ENCODE measurements around the gene ACACB.

The ACACB gene

GRCh38 chr12:109214131-109214530 is 97.7 kb downstream of the ACACB start:
- H2AFZ ChIP-seq (ENCODE audit: low read length), result no peak overlapping the region
- no peak overlapping the region for H3K4me3 ChIP-seq (ENCODE audit: low read depth, low read length, poor library complexity, severe bottlenecking)
- H3K27me3 ChIP-seq (ENCODE audit: insufficient read depth, low read length), result no peaks in the 10 kb centered on the region
- no peaks in the 10 kb centered on the region for H3F3A ChIP-seq (ENCODE audit: insufficient read depth, low read length)
- H3K9me3 ChIP-seq (ENCODE audit: low read length), result no peaks in the 10 kb centered on the region
- no peak for TF ChIP-seq EZH2 (IDR thresholded peaks at IDR 0.05; ENCODE audit: borderline replicate concordance, low read length)
- no peak for TF ChIP-seq CTCF (IDR thresholded peaks at IDR 0.05; ENCODE audit: low read length)
- no peaks in the 10 kb centered on the region for H3K4me1 ChIP-seq (ENCODE audit: insufficient read depth, low read length, severe bottlenecking)
- H3K27ac ChIP-seq (ENCODE audit: low read depth, low read length, poor library complexity, severe bottlenecking), result no peak overlapping the region
- no peak overlapping the region for H3K9ac ChIP-seq (ENCODE audit: low read length)
- H3K9me2 ChIP-seq (ENCODE audit: low read depth, low read length), result no peaks in the 10 kb centered on the region
- no peaks in the 10 kb centered on the region for H3K36me3 ChIP-seq (ENCODE audit: insufficient read depth, low read length)
- H3K79me2 ChIP-seq (ENCODE audit: insufficient read depth, low read length), result no peaks in the 10 kb centered on the region
- no peaks in the 10 kb centered on the region for H4K20me1 ChIP-seq (ENCODE audit: insufficient read depth, low read length)
- no peak overlapping the region for H3K4me2 ChIP-seq (ENCODE audit: low read length)

- H3K4me2 ChIP-seq (ENCODE audit: low read length), result no peak overlapping the region
- H3K4me1 ChIP-seq (ENCODE audit: insufficient read depth, low read length, severe bottlenecking), result no peaks in the 10 kb centered on the region
- no peaks in the 10 kb centered on the region for H3K27me3 ChIP-seq (ENCODE audit: insufficient read depth, low read length)
- H4K20me1 ChIP-seq (ENCODE audit: insufficient read depth, low read length), result no peaks in the 10 kb centered on the region
- H2AFZ ChIP-seq (ENCODE audit: low read length), result no peak overlapping the region
- H3F3A ChIP-seq (ENCODE audit: insufficient read depth, low read length), result no peaks in the 10 kb centered on the region
- H3K4me3 ChIP-seq (ENCODE audit: low read depth, low read length, poor library complexity, severe bottlenecking), result no peak overlapping the region
- no peaks in the 10 kb centered on the region for H3K9me2 ChIP-seq (ENCODE audit: low read depth, low read length)
- no peaks in the 10 kb centered on the region for H3K9me3 ChIP-seq (ENCODE audit: low read length)
- no peaks in the 10 kb centered on the region for H3K79me2 ChIP-seq (ENCODE audit: insufficient read depth, low read length)
- TF ChIP-seq CTCF (IDR thresholded peaks at IDR 0.05; ENCODE audit: low read length), result no peak
- TF ChIP-seq EZH2 (IDR thresholded peaks at IDR 0.05; ENCODE audit: borderline replicate concordance, low read length), result no peak
- H3K9ac ChIP-seq (ENCODE audit: low read length), result no peak overlapping the region
- H3K36me3 ChIP-seq (ENCODE audit: insufficient read depth, low read length), result no peaks in the 10 kb centered on the region
- no peak overlapping the region for H3K27ac ChIP-seq (ENCODE audit: low read depth, low read length, poor library complexity, severe bottlenecking)
Observed at GRCh38 chr12:109218996-109219395, 102.6 kb downstream of the ACACB start.

- no peaks in the 10 kb centered on the region for H4K20me1 ChIP-seq (ENCODE audit: insufficient read depth, low read length)
- no peak overlapping the region for H3K4me3 ChIP-seq (ENCODE audit: low read depth, low read length, poor library complexity, severe bottlenecking)
- no peaks in the 10 kb centered on the region for H3K79me2 ChIP-seq (ENCODE audit: insufficient read depth, low read length)
- H3K27me3 ChIP-seq (ENCODE audit: insufficient read depth, low read length), result no peaks in the 10 kb centered on the region
- no peaks in the 10 kb centered on the region for H3K9me2 ChIP-seq (ENCODE audit: low read depth, low read length)
- no peak overlapping the region for H2AFZ ChIP-seq (ENCODE audit: low read length)
- no peak overlapping the region for H3K9ac ChIP-seq (ENCODE audit: low read length)
- H3K4me1 ChIP-seq (ENCODE audit: insufficient read depth, low read length, severe bottlenecking), result no peaks in the 10 kb centered on the region
- no peak overlapping the region for H3K27ac ChIP-seq (ENCODE audit: low read depth, low read length, poor library complexity, severe bottlenecking)
- H3K9me3 ChIP-seq (ENCODE audit: low read length), result no peaks in the 10 kb centered on the region
- no peak for TF ChIP-seq CTCF (IDR thresholded peaks at IDR 0.05; ENCODE audit: low read length)
- TF ChIP-seq EZH2 (IDR thresholded peaks at IDR 0.05; ENCODE audit: borderline replicate concordance, low read length), result no peak
- no peak overlapping the region for H3K4me2 ChIP-seq (ENCODE audit: low read length)
- no peaks in the 10 kb centered on the region for H3K36me3 ChIP-seq (ENCODE audit: insufficient read depth, low read length)
- no peaks in the 10 kb centered on the region for H3F3A ChIP-seq (ENCODE audit: insufficient read depth, low read length)
Observed at GRCh38 chr12:109219938-109220337, 103.6 kb downstream of the ACACB start.

All from OCI-LY1 (cell line).